Heart right ventricle (tissue), 16 donors: Measurements from ENCODE around the gene SPEM2. TPM values are rescaled to one million over a fixed set of nuclear protein-coding genes. Genes with fewer than 3 reads are reported as not detected.
A peak's percentile ranks its signal among the peaks of the same experiment; 100 is the strongest.

ENCODE experiments used
- ATAC-seq, 8 donors: fragments of 200-7000 bp; cut with Tn5 transposase; one replicate each; pipeline ENCODE4 v1.9.1; 2020; ENCODE audit warnings: mild to moderate bottlenecking in 8 of 8, moderate library complexity in 8 of 8, moderate number of reproducible peaks in 1 of 8
- DNase-seq, 2 donors: peaks; one replicate each; pipeline ENCODE4 v3.0.0-alpha.2; 2020
- H3K27ac ChIP-seq, 10 donors: fragments of 200-600 bp; sonication (generic) in 2 of 10; one replicate each; pipeline versions ENCODE4 v1.5.0 to v1.8.0; 2020 to 2022; ENCODE audit warnings: mild to moderate bottlenecking in 3 of 10
- H3K27me3 ChIP-seq, 7 donors: fragments of 200-600 bp; one replicate each; pipeline ENCODE4 v1.8.0; 2021 to 2022; ENCODE audit warnings: mild to moderate bottlenecking in 2 of 7
- H3K36me3 ChIP-seq, 9 donors: fragments of 200-600 bp; sonication (generic) in 1 of 9; one replicate each; pipeline versions ENCODE4 v1.5.0 to v1.8.0; 2020 to 2022; ENCODE audit warnings: mild to moderate bottlenecking in 2 of 9
- H3K4me1 ChIP-seq, 9 donors: fragments of 200-600 bp; sonication (generic) in 1 of 9; one replicate each; pipeline versions ENCODE4 v1.5.0 to v1.8.0; 2020 to 2022; ENCODE audit warnings: mild to moderate bottlenecking in 4 of 9
- H3K4me3 ChIP-seq, 10 donors: fragments of 200-600 bp; sonication (generic) in 2 of 10; one replicate each; pipeline versions ENCODE4 v1.5.0 to v1.8.0; 2020 to 2022; ENCODE audit warnings: mild to moderate bottlenecking in 7 of 10, moderate library complexity in 2 of 10
- H3K9me3 ChIP-seq, 11 donors: fragments of 200-600 bp in 10 of 11; sonication (generic) in 2 of 11; one replicate each; pipeline versions ENCODE4 v1.5.0 to v1.8.0; 2013 to 2022; ENCODE audit warnings: mild to moderate bottlenecking in 2 of 11, control low read depth in 1 of 11, moderate library complexity in 1 of 11
- CTCF ChIP-seq, 9 donors: fragments of 200-600 bp; sonication (generic) in 2 of 9; IDR thresholded peaks; one replicate each; pipeline versions ENCODE4 v1.5.0 to v1.8.0; 2021 to 2022; ENCODE audit warnings: antibody characterized with exemption in 9 of 9, mild to moderate bottlenecking in 5 of 9, moderate library complexity in 1 of 9
- WGBS, 2 donors: extraction: QIAGEN DNeasy Blood & Tissue Kit; methylation state at CpG; one replicate each; pipeline ENCODE4 v1.1.7; 2013; ENCODE audit warnings: inconsistent platforms in 1 of 2; 5-methylcytosine and 5-hydroxymethylcytosine counted together
- intact Hi-C, 10 donors: fragments of 100-400 bp; cut with DNase I; formaldehyde crosslinking; loops; one replicate each; pipeline versions ENCODE4 v1.11.1 to v1.14.2; 2022
- polyA plus RNA-seq, 2 donors: library from polyadenylated mRNA; stranded (reverse); fragments of 200-250 nt; gene quantifications; one replicate each; pipeline ENCODE4 v1.2.3, GENCODE V29; 2013
- total RNA-seq, 10 donors: library from RNA; stranded (reverse); fragmentation: NEBNext Ultra II Directional in 3 of 10; extraction: Animal tissue kit (Norgen Biotek cat#: 25700) in 3 of 10; gene quantifications; one replicate each; pipeline versions ENCODE4 v1.2.1 to v1.2.4, GENCODE V29; 2021 to 2023
- donor health status: Arrhythmogenic right ventricular cardiomyopathy.
- donor health status: ischemic (EF 13 %, LVEDD 7.1; RV severe dilation, severe dysfunction).
- donor health status: healthy with polysubstance abuse.
- donor health status: DM: no; HTN: yes; CAD: no.
- donor health status: DM: no; HTN: no; CAD: no.
- donor health status: ischemic (EF 25% LVEDD 6.9; RV normal size, moderate dysfunction).
- donor health status: ischemic (EF 25% LVEDD 5.7; RV mildly dilated, moderate dysfunction).
- donor health status: healthy.
- donor health status: DM: yes; HTN: yes; CAD: no.
- donor health status: Ischemic cardiomyopathy.
- donor health status: ischemic (EF 35%, LVEDD 5.7; RV mildly dilated, moderate dysfunction).
- donor health status: nonischemic (EF 11% LVEDD 7.7; RV severe dilation, severe dysfunction).
- donor health status: DM: yes; HTN: yes; CAD: no.
- donor health status: PGD.
- donor health status: ischemic (EF 29% LVEDD 5.4; RV normal size, mild dysfunction).
- donor health status: nonischemic (EF 23%, LVEDD 6.1; RV moderate dilation, normal function).

Gene SPEM2
- total and polyA plus RNA-seq, 12 donors: not detected

- WGBS, 2 donors: 95% methylated on average over 9 to 10 of the region's 10 CpGs
Observed at GRCh38 chr17:7388856-7389255, 36.6 kb upstream of the SPEM2 start.

GRCh38 chr17:7389924-7390910 is 35.2 kb upstream of the SPEM2 start:
- DNase-seq (no peak), ATAC-seq (no peak)
- H3K27ac ChIP-seq: no peak overlapping the region
- H3K4me1 ChIP-seq: peaks cover 0 to 30% (median 18%) of the 10 kb centered on the region in 9 donors
- intact Hi-C loops: loop anchor here in 4 of 10 donors (5.0 kb wide), 2 partner anchors 33 to 38 kb away; partner anchors contain the start of genes KCTD11 (in 2 of the 4) and TMEM95 (in 2 of the 4)
- no peak for TF ChIP-seq CTCF (IDR thresholded peaks at IDR 0.05)
- no peak overlapping the region for H3K4me3 ChIP-seq
- H3K27me3 ChIP-seq: no peaks in the 10 kb centered on the region
- no peaks in the 10 kb centered on the region for H3K9me3 ChIP-seq
- 86 to 87% methylated on average over 19 of the region's 19 CpGs for WGBS, 2 donors
- peaks cover 0 to 60% (median 10%) of the 10 kb centered on the region in 9 donors for H3K36me3 ChIP-seq

More at GRCh38 chr17:7388856-7389255, 36.6 kb upstream of the SPEM2 start:
- Histone ChIP-seq H3K27ac (no peak overlapping the region), H3K4me1 (peaks cover 1 to 31% (median 17%) of the 10 kb centered on the region in 9 donors), H3K4me3 (no peak overlapping the region), H3K9me3 (no peaks in the 10 kb centered on the region), H3K36me3 (peaks cover 0 to 60% (median 10%) of the 10 kb centered on the region in 9 donors), H3K27me3 (peaks cover 0 to 9% (median 0%) of the 10 kb centered on the region in 7 donors)
- no peak for TF ChIP-seq CTCF (IDR thresholded peaks at IDR 0.05)
- ATAC-seq (no peak), DNase-seq (no peak)
- intact Hi-C loops: no loop called here

GRCh38 chr17:7391307-7391706 is 34.1 kb upstream of the SPEM2 start:
- H3K9me3 ChIP-seq: no peaks in the 10 kb centered on the region
- intact Hi-C loops: loop anchor here in 4 of 10 donors (5.0 kb wide), 2 partner anchors 34 to 39 kb away; partner anchors contain the start of genes KCTD11 (in 2 of the 4) and TMEM95 (in 2 of the 4)
- no peak for TF ChIP-seq CTCF (IDR thresholded peaks at IDR 0.05)
- 50 to 75% methylated on average over 2 of the region's 2 CpGs for WGBS, 2 donors
- H3K4me1 ChIP-seq: peaks cover 0 to 34% (median 22%) of the 10 kb centered on the region in 9 donors
- peak overlapping the region in 5 of 10 donors; percentile 7 to 44 (median 23) for H3K27ac ChIP-seq
- no peaks in the 10 kb centered on the region for H3K27me3 ChIP-seq
- no peak for DNase-seq
- no peak overlapping the region for H3K4me3 ChIP-seq
- ATAC-seq: no peak
- H3K36me3 ChIP-seq: peaks cover 0 to 60% (median 10%) of the 10 kb centered on the region in 9 donors
